ENCODE data around the gene FAM221A. TPM values are rescaled to one million over a fixed set of nuclear protein-coding genes. Genes with fewer than 3 reads are reported as not detected.
A peak's percentile ranks its signal among the peaks of the same experiment; 100 is the strongest.
"Not testable (repeated sequence)": the region's sequence is repeated elsewhere in the genome, so short reads cannot be mapped to it uniquely, and the experiment has no call there.

The FAM221A gene, protein sequence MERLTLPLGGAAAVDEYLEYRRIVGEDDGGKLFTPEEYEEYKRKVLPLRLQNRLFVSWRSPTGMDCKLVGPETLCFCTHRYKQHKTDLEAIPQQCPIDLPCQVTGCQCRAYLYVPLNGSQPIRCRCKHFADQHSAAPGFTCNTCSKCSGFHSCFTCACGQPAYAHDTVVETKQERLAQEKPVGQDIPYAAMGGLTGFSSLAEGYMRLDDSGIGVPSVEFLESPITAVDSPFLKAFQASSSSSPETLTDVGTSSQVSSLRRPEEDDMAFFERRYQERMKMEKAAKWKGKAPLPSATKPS
- 4.4 TPM for total RNA-seq

DNA sequence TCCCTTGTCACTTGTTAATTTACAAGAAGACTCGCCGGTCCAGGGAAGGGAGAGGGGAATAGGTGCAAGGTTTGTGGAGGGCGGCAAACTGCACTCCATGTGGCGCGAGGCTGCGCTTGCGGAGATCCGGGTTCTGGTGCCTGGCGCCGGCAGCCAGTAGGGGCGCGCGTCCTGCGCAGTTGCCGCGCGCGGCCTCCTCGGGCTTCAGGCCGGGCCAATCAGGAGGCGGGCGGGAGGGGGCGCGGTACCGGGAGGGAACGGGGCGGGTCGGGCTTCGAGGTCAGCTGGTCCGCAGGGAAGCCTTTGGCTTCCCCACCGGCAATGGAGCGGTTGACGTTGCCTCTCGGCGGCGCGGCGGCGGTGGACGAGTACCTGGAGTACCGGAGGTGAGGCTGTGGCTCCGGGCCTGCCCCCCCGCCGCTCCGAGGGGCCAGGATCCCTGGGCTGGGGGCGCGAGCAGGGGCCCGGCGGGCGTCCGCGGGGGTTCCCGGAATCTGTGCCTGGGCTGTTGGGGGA is at the start of gene FAM221A:
TSS of gene FAM221A (plus strand) at position 302 of the 516 bp plus-strand sequence. CDS start at position 322, 20 bp downstream.
- Histone ChIP-seq H3K27me3 (ENCODE audit: insufficient read depth, low read length) (no peaks in the 10 kb centered on the region), H3K4me3 (ENCODE audit: low read length) (peak within 1 kb of the TSS; percentile 70), H3K4me1 (ENCODE audit: insufficient read depth, low read length) (peaks cover 7% of the 10 kb centered on the region), H3K9me3 (ENCODE audit: low read depth, low read length) (no peaks in the 10 kb centered on the region)

- Histone ChIP-seq H3K27me3 (ENCODE audit: insufficient read depth, low read length) (no peaks in the 10 kb centered on the region), H3K4me1 (ENCODE audit: insufficient read depth, low read length) (no peaks in the 10 kb centered on the region), H3K4me3 (ENCODE audit: low read length) (no peak overlapping the region), H3K9me3 (ENCODE audit: low read depth, low read length) (no peaks in the 10 kb centered on the region)
These were observed 46.6 kb upstream of the FAM221A start for GRCh38 chr7:23633417-23633816.

- Histone ChIP-seq H3K4me1 (ENCODE audit: insufficient read depth, low read length) (no peaks in the 10 kb centered on the region), H3K4me3 (ENCODE audit: low read length) (no peak overlapping the region), H3K27me3 (ENCODE audit: insufficient read depth, low read length) (no peaks in the 10 kb centered on the region), H3K9me3 (ENCODE audit: low read depth, low read length) (no peaks in the 10 kb centered on the region)
These were observed 34.2 kb upstream of the FAM221A start for GRCh38 chr7:23645822-23646221.

- Histone ChIP-seq H3K27me3 (ENCODE audit: insufficient read depth, low read length) (no peaks in the 10 kb centered on the region), H3K4me3 (ENCODE audit: low read length) (no peak overlapping the region), H3K9me3 (ENCODE audit: low read depth, low read length) (peaks cover 19% of the 10 kb centered on the region), H3K4me1 (ENCODE audit: insufficient read depth, low read length) (no peaks in the 10 kb centered on the region)
These were observed 26.1 kb upstream of the FAM221A start for GRCh38 chr7:23653942-23654341.

DNA sequence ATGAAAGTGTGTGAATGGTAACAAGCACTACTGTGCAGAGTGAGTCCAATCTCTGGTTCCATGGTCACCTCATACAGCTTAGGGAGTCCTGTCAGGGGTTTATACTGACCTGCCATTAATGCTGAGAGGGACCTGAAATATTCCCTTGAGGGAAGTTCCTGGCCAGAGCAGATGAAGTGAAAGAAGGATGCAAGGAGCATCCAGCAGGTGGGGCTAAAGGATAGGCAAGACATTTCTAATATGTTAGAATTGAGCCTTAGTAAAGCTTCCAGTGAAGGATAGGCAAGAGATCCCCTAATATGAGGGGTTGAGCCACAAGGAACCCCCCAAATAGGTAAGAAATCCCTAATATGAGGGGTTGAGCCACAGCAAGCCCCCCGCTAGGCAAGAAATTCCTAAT is 25.5 kb upstream of the FAM221A start:
- Histone ChIP-seq H3K9me3 (ENCODE audit: low read depth, low read length) (peaks cover 19% of the 10 kb centered on the region), H3K27me3 (ENCODE audit: insufficient read depth, low read length) (no peaks in the 10 kb centered on the region), H3K4me1 (ENCODE audit: insufficient read depth, low read length) (no peaks in the 10 kb centered on the region), H3K4me3 (ENCODE audit: low read length) (no peak overlapping the region)

GRCh38 chr7:23655433-23655832 is 24.6 kb upstream of the FAM221A start:
- Histone ChIP-seq H3K9me3 (ENCODE audit: low read depth, low read length) (peaks cover 19% of the 10 kb centered on the region), H3K4me1 (ENCODE audit: insufficient read depth, low read length) (no peaks in the 10 kb centered on the region), H3K4me3 (ENCODE audit: low read length) (no peak overlapping the region), H3K27me3 (ENCODE audit: insufficient read depth, low read length) (no peaks in the 10 kb centered on the region)

DNA sequence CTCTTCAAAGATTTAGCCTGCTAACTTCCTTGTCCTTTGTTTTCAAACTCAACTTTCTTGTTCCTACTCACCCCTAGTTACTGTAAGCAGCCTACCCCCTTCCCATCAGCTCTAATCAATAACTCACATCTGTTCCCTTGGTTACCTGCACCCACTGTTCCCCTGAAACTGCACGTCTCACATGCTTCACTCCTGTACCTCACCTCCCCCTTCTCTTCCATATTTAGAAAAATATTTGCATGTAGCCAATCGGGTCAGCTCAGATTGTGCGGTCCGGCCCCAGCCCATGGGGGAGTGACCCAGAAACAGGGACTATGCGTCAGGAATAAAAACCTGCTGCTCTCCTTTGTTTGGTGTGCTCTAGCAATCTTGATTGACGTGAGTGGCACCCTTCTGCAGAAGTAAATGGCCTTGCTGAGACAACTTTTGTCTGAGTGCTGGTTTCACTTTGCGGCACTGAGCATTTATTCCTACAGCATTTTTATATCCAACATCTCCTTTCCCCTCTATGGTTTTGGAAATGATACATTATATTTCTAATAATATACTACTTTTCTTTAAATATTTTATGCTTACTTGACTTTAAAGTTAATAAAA is 21.1 kb upstream of the FAM221A start:
- Histone ChIP-seq H3K9me3 (ENCODE audit: low read depth, low read length) (peaks cover 6% of the 10 kb centered on the region), H3K4me1 (ENCODE audit: insufficient read depth, low read length) (no peaks in the 10 kb centered on the region), H3K27me3 (ENCODE audit: insufficient read depth, low read length) (no peaks in the 10 kb centered on the region), H3K4me3 (ENCODE audit: low read length) (no peak overlapping the region)

DNA sequence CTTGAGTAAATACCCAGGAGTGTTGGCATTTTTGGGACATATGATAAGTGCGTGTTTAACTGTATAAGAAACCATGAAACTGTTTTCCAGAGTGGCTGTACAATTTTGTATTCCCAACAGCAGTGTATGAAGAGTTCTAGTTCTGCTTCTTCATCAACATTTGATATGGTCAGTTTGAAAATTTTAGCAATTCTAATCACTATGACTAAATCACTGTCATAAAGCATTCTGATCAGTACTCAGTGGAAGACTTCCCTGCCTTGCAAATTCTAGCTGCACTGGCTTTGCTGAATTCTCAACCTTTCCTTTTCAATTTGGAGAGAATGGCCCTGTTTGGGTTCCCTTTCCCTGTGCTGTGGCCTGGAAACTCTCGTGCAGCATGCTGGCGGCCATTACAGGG is 18.6 kb upstream of the FAM221A start:
- Histone ChIP-seq H3K4me1 (ENCODE audit: insufficient read depth, low read length) (no peaks in the 10 kb centered on the region), H3K4me3 (ENCODE audit: low read length) (no peak overlapping the region), H3K27me3 (ENCODE audit: insufficient read depth, low read length) (no peaks in the 10 kb centered on the region), H3K9me3 (ENCODE audit: low read depth, low read length) (no peaks in the 10 kb centered on the region)

GRCh38 chr7:23662124-23662983 is 17.6 kb upstream of the FAM221A start:
- Histone ChIP-seq H3K4me1 (ENCODE audit: insufficient read depth, low read length) (no peaks in the 10 kb centered on the region), H3K4me3 (ENCODE audit: low read length) (no peak overlapping the region), H3K27me3 (ENCODE audit: insufficient read depth, low read length) (no peaks in the 10 kb centered on the region), H3K9me3 (ENCODE audit: low read depth, low read length) (no peaks in the 10 kb centered on the region)

DNA sequence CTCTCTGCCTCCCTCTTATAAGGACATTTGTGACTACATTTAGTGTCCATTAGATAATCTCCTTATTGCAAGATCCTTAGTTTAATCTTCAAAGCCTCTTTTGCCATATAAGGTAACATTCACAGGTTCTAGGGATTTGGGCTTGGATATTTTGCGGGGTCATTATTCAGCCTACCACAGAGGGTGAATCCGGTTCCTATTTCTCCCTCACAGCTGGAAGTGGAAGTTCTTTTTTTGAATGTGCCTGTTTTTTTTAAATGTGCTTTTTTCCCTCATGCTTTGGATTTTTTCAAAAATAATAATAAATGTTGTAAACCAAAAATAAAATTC is 17.1 kb upstream of the FAM221A start:
- H3K9me3 ChIP-seq (ENCODE audit: low read depth, low read length): no peaks in the 10 kb centered on the region
- no peaks in the 10 kb centered on the region for H3K27me3 ChIP-seq (ENCODE audit: insufficient read depth, low read length)
- no peak overlapping the region for H3K4me3 ChIP-seq (ENCODE audit: low read length)
- no peaks in the 10 kb centered on the region for H3K4me1 ChIP-seq (ENCODE audit: insufficient read depth, low read length)

- no peaks in the 10 kb centered on the region for H3K9me3 ChIP-seq (ENCODE audit: low read depth, low read length)
- H3K4me3 ChIP-seq (ENCODE audit: low read length): no peak overlapping the region
- H3K27me3 ChIP-seq (ENCODE audit: insufficient read depth, low read length): no peaks in the 10 kb centered on the region
- no peaks in the 10 kb centered on the region for H3K4me1 ChIP-seq (ENCODE audit: insufficient read depth, low read length)
These were observed 15.9 kb upstream of the FAM221A start for GRCh38 chr7:23664122-23664521.

GRCh38 chr7:23672033-23672432 is 8.0 kb upstream of the FAM221A start:
- H3K4me3 ChIP-seq (ENCODE audit: low read length): no peak overlapping the region
- no peaks in the 10 kb centered on the region for H3K4me1 ChIP-seq (ENCODE audit: insufficient read depth, low read length)
- H3K27me3 ChIP-seq (ENCODE audit: insufficient read depth, low read length): no peaks in the 10 kb centered on the region
- H3K9me3 ChIP-seq (ENCODE audit: low read depth, low read length): no peaks in the 10 kb centered on the region

DNA sequence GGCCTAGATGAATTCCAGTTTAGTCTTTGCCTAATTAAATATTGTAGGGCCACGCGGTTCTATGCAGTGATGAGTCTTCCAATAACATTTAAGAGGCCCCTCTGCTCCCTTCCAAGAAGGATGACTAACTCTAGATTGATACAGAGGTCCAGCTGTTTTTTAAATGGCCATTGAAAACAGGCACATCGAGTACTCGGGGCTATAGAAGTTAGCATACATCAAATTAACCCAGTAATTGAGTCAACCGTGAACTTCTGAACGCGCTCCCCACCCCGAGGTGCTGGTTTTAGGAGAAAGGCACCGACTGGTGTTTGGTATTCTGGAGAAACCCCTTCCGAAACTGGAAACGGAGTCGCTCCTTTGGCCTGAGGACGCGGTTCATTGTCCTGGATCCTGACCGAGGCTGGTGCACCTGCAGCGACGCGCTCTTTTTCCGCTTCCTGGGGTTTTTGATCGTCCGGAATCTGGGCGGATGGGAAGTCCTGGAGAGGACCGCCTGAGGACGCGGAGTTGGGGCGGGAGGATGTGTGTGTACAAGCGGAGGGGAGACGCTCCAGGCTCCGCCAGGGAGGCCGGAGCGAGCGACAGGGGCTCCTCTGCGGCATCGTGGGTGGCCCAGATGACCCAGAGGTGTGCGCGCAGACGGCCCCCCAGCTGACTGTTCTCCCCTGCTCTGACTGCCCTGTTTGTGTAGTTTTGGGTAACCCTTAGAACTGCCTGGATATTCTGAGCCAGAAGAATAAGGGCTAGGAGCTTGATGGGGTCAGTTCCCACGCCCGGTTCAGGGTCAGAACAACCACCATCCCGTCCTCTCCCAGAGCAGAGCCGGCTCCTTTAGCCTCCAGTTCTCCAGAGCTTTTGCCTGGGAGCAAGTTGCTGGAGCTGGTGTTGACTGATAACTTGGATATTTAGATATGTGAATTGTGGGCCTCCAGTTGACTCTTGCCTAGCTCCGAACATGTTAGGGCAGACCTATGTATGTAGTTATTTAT is 711 bp downstream of the FAM221A start:
- Histone ChIP-seq H3K4me3 (ENCODE audit: low read length) (peak overlapping the region; percentile 70), H3K27me3 (ENCODE audit: insufficient read depth, low read length) (no peaks in the 10 kb centered on the region), H3K4me1 (ENCODE audit: insufficient read depth, low read length) (peaks cover 7% of the 10 kb centered on the region), H3K9me3 (ENCODE audit: low read depth, low read length) (no peaks in the 10 kb centered on the region)

DNA sequence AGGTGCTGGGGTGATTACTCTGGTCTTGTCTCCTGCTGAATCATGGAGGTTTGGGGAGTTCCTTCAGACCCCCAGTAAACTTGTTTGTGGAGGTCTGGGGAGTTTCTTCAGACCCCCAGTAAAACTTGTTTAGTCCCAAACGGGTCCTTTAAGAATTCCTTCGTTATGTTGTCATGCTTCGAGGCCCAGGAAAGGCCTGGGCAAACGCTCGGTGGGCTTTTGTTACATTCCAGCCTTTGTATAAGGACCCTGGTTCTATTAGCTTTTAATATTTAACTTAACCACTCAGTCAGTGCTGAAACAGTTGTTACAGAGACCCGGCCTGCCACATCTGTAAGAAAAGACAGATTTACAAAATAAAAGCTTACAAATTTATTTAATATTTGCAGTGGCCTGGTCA is 4.0 kb downstream of the FAM221A start:
- not testable (repeated sequence) for H3K4me3 ChIP-seq (ENCODE audit: low read length); H3K9me3 ChIP-seq (ENCODE audit: low read depth, low read length); H3K4me1 ChIP-seq (ENCODE audit: insufficient read depth, low read length)

More for the DNA sequence above, 4.0 kb downstream of the FAM221A start:
- H3K27me3 ChIP-seq (ENCODE audit: insufficient read depth, low read length): not testable (repeated sequence)
